Stomach (tissue), 4 donors: Measurements from ENCODE around the gene FRAS1.
"Not testable (repeated sequence)": the region's sequence is repeated elsewhere in the genome, so short reads cannot be mapped to it uniquely, and the experiment has no call there.

Source experiments
- CTCF ChIP-seq, 7 experiments: fragments of 450-650 bp in 4 of 7; fragments of 200-600 bp in 3 of 7; sonication (generic) in 3 of 7; IDR thresholded peaks; one replicate each; pipeline ENCODE4 v1.5.1; 2016 to 2019; ENCODE audit warnings: antibody characterized with exemption in 7 of 7, control low read depth in 2 of 7, mild to moderate bottlenecking in 1 of 7
- POLR2A ChIP-seq, 4 donors: fragments of 450-650 bp; IDR thresholded peaks; one replicate each; pipeline ENCODE4 v1.6.1; 2016; ENCODE audit warnings: antibody characterized with exemption in 4 of 4, control low read depth in 2 of 4, mild to moderate bottlenecking in 1 of 4, moderate library complexity in 1 of 4

GRCh38 chr4:78307263-78307662 is 250.1 kb downstream of the FRAS1 start:
- TF ChIP-seq CTCF, POLR2A (IDR thresholded peaks at IDR 0.05): not testable (repeated sequence)
